GM23338 (cell line): Measurements from ENCODE around the gene ZHX3. TPM values are rescaled to one million over a fixed set of nuclear protein-coding genes. Genes with fewer than 3 reads are reported as not detected.

Source experiments
- ATAC-seq: fragments of 200-7000 bp; cut with Tn5 transposase; 3 replicates; pipeline ENCODE4 v1.9.1; 2020
- DNase-seq: peaks from one replicate; pipeline ENCODE4 v3.0.0-alpha.2; 2015; ENCODE audit warnings: low spot score
- H2AFZ ChIP-seq: fragments of 200-600 bp; sonication (generic); 2 replicates; pipeline ENCODE4 v1.8.0; 2016; ENCODE audit warnings: antibody characterized with exemption, mild to moderate bottlenecking, moderate library complexity
- H3F3A ChIP-seq: fragments of 200-600 bp; sonication (generic); replicated peaks from 2 replicates; pipeline ENCODE4 v1.8.0; 2017; ENCODE audit warnings: antibody characterized with exemption, mixed run types, low read depth
- H3K27ac ChIP-seq: fragments of 200-600 bp; sonication (generic); 2 replicates; pipeline ENCODE4 v1.6.1; 2016; ENCODE audit warnings: low read depth
- H3K27me3 ChIP-seq: fragments of 200-600 bp; sonication (generic); 2 replicates; pipeline ENCODE4 v1.8.0; 2016; ENCODE audit warnings: mild to moderate bottlenecking, mixed run types, moderate library complexity; ENCODE audit not compliant: insufficient read depth
- H3K36me3 ChIP-seq: fragments of 200-600 bp; sonication (generic); 2 replicates; pipeline ENCODE4 v1.8.0; 2016; ENCODE audit warnings: mild to moderate bottlenecking; ENCODE audit not compliant: insufficient read depth
- H3K4me1 ChIP-seq: fragments of 200-600 bp; sonication (generic); 2 replicates; pipeline ENCODE4 v1.8.0; 2016; ENCODE audit warnings: mild to moderate bottlenecking, moderate library complexity; ENCODE audit not compliant: insufficient read depth
- H3K4me2 ChIP-seq: fragments of 200-600 bp; sonication (generic); 2 replicates; pipeline ENCODE4 v1.7.1; 2017; ENCODE audit warnings: mixed run types
- H3K4me3 ChIP-seq: fragments of 200-600 bp; sonication (generic); 2 replicates; pipeline ENCODE4 v1.6.1; 2016; ENCODE audit warnings: mixed run types
- H3K79me2 ChIP-seq: fragments of 200-600 bp; sonication (generic); replicated peaks from 2 replicates; pipeline ENCODE4 v1.8.0; 2017; ENCODE audit warnings: mild to moderate bottlenecking; ENCODE audit not compliant: insufficient read depth
- H3K9me2 ChIP-seq: fragments of 200-600 bp; sonication (generic); 2 replicates; pipeline ENCODE4 v1.8.0; 2017; ENCODE audit not compliant: insufficient read depth
- H4K20me1 ChIP-seq: fragments of 200-600 bp; sonication (generic); replicated peaks from 2 replicates; pipeline ENCODE4 v1.8.0; 2017; ENCODE audit warnings: mild to moderate bottlenecking; ENCODE audit not compliant: insufficient read depth
- H3K27ac Mint-ChIP-seq: 2 replicates; pipeline ENCODE4 v1.8.0; 2020; ENCODE audit warnings: inconsistent platforms, mild to moderate bottlenecking, moderate library complexity, mixed read lengths
- H3K27me3 Mint-ChIP-seq: 3 replicates; pipeline ENCODE4 v1.8.0; 2022; ENCODE audit warnings: low read depth, mild to moderate bottlenecking, moderate library complexity, mixed read lengths, inconsistent platforms; ENCODE audit not compliant: insufficient read depth, poor library complexity
- H3K36me3 Mint-ChIP-seq: 3 replicates; pipeline ENCODE4 v1.8.0; 2021; ENCODE audit warnings: low read depth, mild to moderate bottlenecking, inconsistent platforms, moderate library complexity, mixed read lengths
- H3K4me1 Mint-ChIP-seq: 3 replicates; pipeline ENCODE4 v1.8.0; 2020; ENCODE audit warnings: mild to moderate bottlenecking, inconsistent platforms, mixed read lengths
- H3K4me3 Mint-ChIP-seq: 3 replicates; pipeline ENCODE4 v1.8.0; 2021; ENCODE audit warnings: moderate library complexity, mild to moderate bottlenecking, inconsistent platforms, mixed read lengths
- H3K9me3 Mint-ChIP-seq: 3 replicates; pipeline ENCODE4 v1.8.0; 2020; ENCODE audit warnings: moderate library complexity, mild to moderate bottlenecking, inconsistent platforms, mixed read lengths
- CREB1 ChIP-seq: fragments of 250-450 bp; sonication (Bioruptor Pico); IDR thresholded peaks from 2 replicates; pipeline ENCODE4 v1.5.0; 2020; ENCODE audit warnings: low read depth, mild to moderate bottlenecking, moderate library complexity
- CTCF ChIP-seq, 2 experiments: fragments of 200-600 bp in 1 of 2; sonication (generic) in 1 of 2; conservative IDR thresholded peaks; 2 replicates each; pipeline versions ENCODE4 v1.5.1 to v1.6.1; 2016 to 2017; ENCODE audit warnings: antibody characterized with exemption in 2 of 2, low read depth in 2 of 2, mild to moderate bottlenecking in 2 of 2, moderate library complexity in 1 of 2
- ETS1 ChIP-seq: IDR thresholded peaks from 2 replicates; pipeline ENCODE4 v1.6.1; 2016; ENCODE audit warnings: antibody characterized with exemption
- EZH2 ChIP-seq: fragments of 200-600 bp; sonication (generic); IDR thresholded peaks from one replicate; pipeline ENCODE4 v1.8.0; 2017; ENCODE audit warnings: antibody characterized with exemption, mild to moderate bottlenecking, low read depth; ENCODE audit not compliant: unreplicated experiment
- EZH2phosphoT487 ChIP-seq: fragments of 200-600 bp; sonication (generic); IDR thresholded peaks from one replicate; pipeline ENCODE4 v1.8.1; 2018; ENCODE audit warnings: antibody characterized with exemption; ENCODE audit not compliant: unreplicated experiment
- JUNB ChIP-seq: IDR thresholded peaks from one replicate; pipeline ENCODE4 v1.6.1; 2016; ENCODE audit warnings: antibody characterized with exemption; ENCODE audit not compliant: unreplicated experiment
- NANOG ChIP-seq: IDR thresholded peaks from 2 replicates; pipeline ENCODE4 v1.6.1; 2016; ENCODE audit warnings: antibody characterized with exemption, borderline replicate concordance
- POLR2AphosphoS5 ChIP-seq: IDR thresholded peaks from 2 replicates; pipeline ENCODE4 v1.6.1; 2016; ENCODE audit warnings: antibody characterized with exemption, low read depth
- REST ChIP-seq: IDR thresholded peaks from one replicate; pipeline ENCODE4 v1.6.1; 2018; ENCODE audit warnings: antibody characterized with exemption; ENCODE audit not compliant: unreplicated experiment
- STAT1 ChIP-seq: IDR thresholded peaks from one replicate; pipeline ENCODE4 v1.6.1; 2016; ENCODE audit warnings: antibody characterized with exemption; ENCODE audit not compliant: unreplicated experiment
- ZNF114 ChIP-seq: fragments of 250-450 bp; sonication (Bioruptor Pico); IDR thresholded peaks from 2 replicates; pipeline ENCODE4 v1.5.0; 2020; ENCODE audit warnings: mild to moderate bottlenecking, moderate library complexity
- ZNF331 ChIP-seq: fragments of 250-450 bp; sonication (Bioruptor Pico); IDR thresholded peaks from 2 replicates; pipeline ENCODE4 v1.5.0; 2020; ENCODE audit warnings: low read depth, mild to moderate bottlenecking, moderate library complexity
- ZNF462 ChIP-seq: fragments of 250-450 bp; sonication (Bioruptor Pico); IDR thresholded peaks from 2 replicates; pipeline ENCODE4 v1.5.0; 2020; ENCODE audit warnings: mild to moderate bottlenecking, moderate library complexity
- polyA plus RNA-seq: library from polyadenylated mRNA; unstranded; fragments of >200 nt; fragmentation: Nextera tagmentation; extraction: Ambion mirVana; gene quantifications from 2 replicates; pipeline ENCODE4 v1.2.1, GENCODE V29; 2016
- total RNA-seq: library from RNA; depleted of rRNA; stranded (reverse); fragments of >200 nt; shearing (Covaris generic); gene quantifications from 2 replicates; pipeline ENCODE4 v1.2.3, GENCODE V29; 2014

ZHX3 gene
- total and polyA plus RNA-seq, 2 experiments from 2014 or later = 1.7 to 2.8 TPM

- Mint-ChIP-seq H3K4me1 (peaks cover 6% of the 10 kb centered on the region; the same call in 2 of the 3 replicates), H3K4me3 (no peak overlapping the region), H3K9me3 (no peaks in the 10 kb centered on the region; the same call in 2 of the 3 replicates), H3K27ac (no peak overlapping the region), H3K27me3 (peaks cover 11% of the 10 kb centered on the region), H3K36me3 (no peaks in the 10 kb centered on the region; the same call in 1 of the 3 replicates)
- Histone ChIP-seq H3K27ac (no peak overlapping the region), H4K20me1 (no peaks in the 10 kb centered on the region), H3K4me1 (peaks cover 3% of the 10 kb centered on the region; the same call in 1 of the 2 replicates), H3K36me3 (no peaks in the 10 kb centered on the region), H3K79me2 (no peaks in the 10 kb centered on the region), H3K9me2 (no peaks in the 10 kb centered on the region), H2AFZ (no peak overlapping the region), H3F3A (no peaks in the 10 kb centered on the region), H3K4me3 (no peak overlapping the region), H3K27me3 (no peaks in the 10 kb centered on the region), H3K4me2 (no peak overlapping the region)
- DNase-seq = no peak
- TF ChIP-seq EZH2phosphoT487 = no peak
- TF ChIP-seq ZNF331 (CRISPR knock-in tag) = no peak
- no peak for TF ChIP-seq ZNF114
- TF ChIP-seq REST = no peak
- TF ChIP-seq CTCF (conservative IDR thresholded peaks at IDR 0.05; ENCODE audit: low read depth in 2 of 2) = no peak
- no peak for TF ChIP-seq ZNF462 (CRISPR knock-in tag)
- TF ChIP-seq POLR2AphosphoS5 = no peak
- no peak for TF ChIP-seq CREB1 (CRISPR knock-in tag)
- TF ChIP-seq EZH2 = no peak
- no peak for TF ChIP-seq NANOG
- TF ChIP-seq ETS1 = no peak
- TF ChIP-seq JUNB = no peak
- no peak for TF ChIP-seq STAT1
- no peak for ATAC-seq
Measured at GRCh38 chr20:41345729-41346067, 28.2 kb upstream of the ZHX3 start.
